Measurements from ENCODE around the gene ZNF568.
A peak's percentile ranks its signal among the peaks of the same experiment; 100 is the strongest.

ZNF568 gene

GRCh38 chr19:36915992-36916830 lies at the start of gene ZNF568, which contains the start of gene ZNF829:
Gene ZNF568 (plus strand): TSS chr19:36916332. CDS start chr19:36922771, 6,439 bp downstream.
Gene ZNF829 (minus strand): TSS chr19:36916291. CDS start chr19:36915167, 1,124 bp downstream.
- peak; percentile 85 for DNase-seq (ENCODE audit: low read depth)

- no peak for DNase-seq (ENCODE audit: low read depth)
These were observed 38.9 kb upstream of the ZNF568 start for GRCh38 chr19:36876993-36877938.

- DNase-seq (ENCODE audit: low read depth): no peak
These were observed 24.3 kb upstream of the ZNF568 start for GRCh38 chr19:36891768-36892357.

- DNase-seq (ENCODE audit: low read depth): no peak
These were observed 21.2 kb upstream of the ZNF568 start for GRCh38 chr19:36894849-36895383.

GRCh38 chr19:36898422-36898821 lies 17.7 kb upstream of the ZNF568 start:
- no peak for DNase-seq (ENCODE audit: low read depth)

- no peak for DNase-seq (ENCODE audit: low read depth)
These were observed 859 bp downstream of the ZNF568 start for GRCh38 chr19:36916991-36917390.

- no peak for DNase-seq (ENCODE audit: low read depth)
These were observed 2.0 kb downstream of the ZNF568 start for GRCh38 chr19:36918090-36918489.

GRCh38 chr19:36931684-36932083 lies 15.6 kb downstream of the ZNF568 start:
- DNase-seq (ENCODE audit: low read depth): no peak

- DNase-seq (ENCODE audit: low read depth): no peak
These were observed 23.0 kb downstream of the ZNF568 start for GRCh38 chr19:36939153-36939552.

GRCh38 chr19:36950335-36951119 lies 34.4 kb downstream of the ZNF568 start:
- no peak for DNase-seq (ENCODE audit: low read depth)

- no peak for DNase-seq (ENCODE audit: low read depth)
These were observed 46.2 kb downstream of the ZNF568 start for GRCh38 chr19:36962346-36962745.

GRCh38 chr19:36963280-36963679 lies 47.1 kb downstream of the ZNF568 start:
- DNase-seq (ENCODE audit: low read depth): no peak

- no peak for DNase-seq (ENCODE audit: low read depth)
These were observed 56.4 kb downstream of the ZNF568 start for GRCh38 chr19:36972571-36972970.

GRCh38 chr19:36973021-36973843 lies 57.1 kb downstream of the ZNF568 start:
- peak; percentile 53 for DNase-seq (ENCODE audit: low read depth)

GRCh38 chr19:36973844-36974195 lies 57.7 kb downstream of the ZNF568 start:
- no peak for DNase-seq (ENCODE audit: low read depth)

GRCh38 chr19:36986131-36986530 lies 70.0 kb downstream of the ZNF568 start:
- no peak for DNase-seq (ENCODE audit: low read depth)

GRCh38 chr19:36986601-36987000 lies 70.5 kb downstream of the ZNF568 start:
- DNase-seq (ENCODE audit: low read depth): no peak

- no peak for DNase-seq (ENCODE audit: low read depth)
These were observed 71.0 kb downstream of the ZNF568 start for GRCh38 chr19:36987091-36987490.

GRCh38 chr19:36997152-36997842 lies 81.2 kb downstream of the ZNF568 start:
- no peak for DNase-seq (ENCODE audit: low read depth)

- DNase-seq (ENCODE audit: low read depth): no peak
These were observed 81.7 kb downstream of the ZNF568 start for GRCh38 chr19:36997843-36998235.

Data from activated gamma-delta T cell treated with anti-CD3 and anti-CD28 coated beads, Interleukin-2, amount 50 U/mL, for 16 hours (primary cell).